ENCODE measurements around the gene USP17L27.
"Not testable (repeated sequence)": the region's sequence is repeated elsewhere in the genome, so short reads cannot be mapped to it uniquely, and the experiment has no call there.

Gene USP17L27, protein sequence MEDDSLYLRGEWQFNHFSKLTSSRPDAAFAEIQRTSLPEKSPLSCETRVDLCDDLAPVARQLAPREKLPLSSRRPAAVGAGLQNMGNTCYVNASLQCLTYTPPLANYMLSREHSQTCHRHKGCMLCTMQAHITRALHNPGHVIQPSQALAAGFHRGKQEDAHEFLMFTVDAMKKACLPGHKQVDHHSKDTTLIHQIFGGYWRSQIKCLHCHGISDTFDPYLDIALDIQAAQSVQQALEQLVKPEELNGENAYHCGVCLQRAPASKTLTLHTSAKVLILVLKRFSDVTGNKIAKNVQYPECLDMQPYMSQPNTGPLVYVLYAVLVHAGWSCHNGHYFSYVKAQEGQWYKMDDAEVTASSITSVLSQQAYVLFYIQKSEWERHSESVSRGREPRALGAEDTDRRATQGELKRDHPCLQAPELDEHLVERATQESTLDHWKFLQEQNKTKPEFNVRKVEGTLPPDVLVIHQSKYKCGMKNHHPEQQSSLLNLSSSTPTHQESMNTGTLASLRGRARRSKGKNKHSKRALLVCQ

GRCh38 chr4:9343848-9344247 lies at the start of gene USP17L27:
Gene USP17L27, plus strand, starts transcription at chr4:9344148. Its CDS starts 0 bp downstream, at chr4:9344148.
- DNase-seq, result not testable (repeated sequence)

GRCh38 chr4:9324191-9324590 lies 19.8 kb upstream of the USP17L27 start:
- not testable (repeated sequence) for DNase-seq

- not testable (repeated sequence) for DNase-seq
Measured at GRCh38 chr4:9324865-9325264, 19.1 kb upstream of the USP17L27 start, which contains the start of gene USP17L24. Gene USP17L24, plus strand, starts transcription at chr4:9325165. Its CDS starts 0 bp downstream, at chr4:9325165.

DNA sequence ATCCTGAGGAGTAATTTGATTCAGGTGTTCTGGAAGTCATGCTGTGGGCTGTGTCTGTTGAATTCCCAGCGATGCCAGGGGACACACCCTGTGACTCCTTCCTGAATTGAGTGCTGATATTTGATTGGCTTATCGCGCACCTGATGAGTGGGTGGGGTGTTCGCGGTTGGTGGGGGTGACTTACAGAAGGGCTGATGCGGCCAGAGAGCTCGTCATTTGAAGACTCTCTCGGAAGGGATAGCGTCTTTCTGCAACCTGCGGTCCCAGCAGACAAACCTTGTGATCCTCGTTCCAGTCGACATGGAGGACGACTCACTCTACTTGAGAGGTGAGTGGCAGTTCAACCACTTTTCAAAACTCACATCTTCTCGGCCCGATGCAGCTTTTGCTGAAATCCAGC lies 14.3 kb upstream of the USP17L27 start, which contains the start of gene USP17L25:
USP17L25 (plus strand) TSS at position 301 of the 400 bp plus-strand sequence; CDS start at position 301, 0 bp downstream.
- DNase-seq, result not testable (repeated sequence)

GRCh38 chr4:9334358-9334757 lies 9.6 kb upstream of the USP17L27 start, which contains the start of gene USP17L26:
Gene USP17L26, plus strand, starts transcription at chr4:9334658. Its CDS starts 0 bp downstream, at chr4:9334658.
- DNase-seq, result not testable (repeated sequence)

DNA sequence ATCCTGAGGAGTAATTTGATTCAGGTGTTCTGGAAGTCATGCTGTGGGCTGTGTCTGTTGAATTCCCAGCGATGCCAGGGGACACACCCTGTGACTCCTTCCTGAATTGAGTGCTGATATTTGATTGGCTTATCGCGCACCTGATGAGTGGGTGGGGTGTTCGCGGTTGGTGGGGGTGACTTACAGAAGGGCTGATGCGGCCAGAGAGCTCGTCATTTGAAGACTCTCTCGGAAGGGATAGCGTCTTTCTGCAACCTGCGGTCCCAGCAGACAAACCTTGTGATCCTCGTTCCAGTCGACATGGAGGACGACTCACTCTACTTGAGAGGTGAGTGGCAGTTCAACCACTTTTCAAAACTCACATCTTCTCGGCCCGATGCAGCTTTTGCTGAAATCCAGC lies 4.8 kb upstream of the USP17L27 start, which contains the start of gene USP17L5:
USP17L5 (plus strand) TSS at position 301 of the 400 bp plus-strand sequence; CDS start at position 301, 0 bp downstream.
- DNase-seq, result not testable (repeated sequence)

DNA sequence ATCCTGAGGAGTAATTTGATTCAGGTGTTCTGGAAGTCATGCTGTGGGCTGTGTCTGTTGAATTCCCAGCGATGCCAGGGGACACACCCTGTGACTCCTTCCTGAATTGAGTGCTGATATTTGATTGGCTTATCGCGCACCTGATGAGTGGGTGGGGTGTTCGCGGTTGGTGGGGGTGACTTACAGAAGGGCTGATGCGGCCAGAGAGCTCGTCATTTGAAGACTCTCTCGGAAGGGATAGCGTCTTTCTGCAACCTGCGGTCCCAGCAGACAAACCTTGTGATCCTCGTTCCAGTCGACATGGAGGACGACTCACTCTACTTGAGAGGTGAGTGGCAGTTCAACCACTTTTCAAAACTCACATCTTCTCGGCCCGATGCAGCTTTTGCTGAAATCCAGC lies 4.6 kb downstream of the USP17L27 start, which contains the start of gene USP17L28:
USP17L28 (plus strand) TSS at position 301 of the 400 bp plus-strand sequence; CDS start at position 301, 0 bp downstream.
- not testable (repeated sequence) for DNase-seq

DNA sequence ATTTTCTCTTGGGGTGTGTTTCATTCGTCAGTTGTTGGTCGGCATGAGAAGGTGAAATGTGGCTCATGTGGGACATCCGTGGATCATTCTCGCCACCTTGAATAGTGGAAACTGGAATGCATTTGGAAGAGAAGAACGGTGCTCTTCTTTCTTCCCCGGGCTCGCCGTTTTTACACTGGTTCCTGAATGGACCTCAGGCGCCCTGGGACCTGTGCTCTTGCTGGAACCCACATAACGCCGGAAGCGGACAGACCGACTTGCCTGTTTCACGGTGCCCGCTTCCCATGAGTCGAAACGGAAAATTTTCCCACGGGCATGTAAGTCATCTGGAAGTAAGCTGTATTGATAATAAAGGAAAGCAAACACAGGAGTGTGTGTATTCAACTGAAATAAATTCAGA lies 6.9 kb downstream of the USP17L27 start:
- DNase-seq, result not testable (repeated sequence)

GRCh38 chr4:9353338-9353737 lies 9.4 kb downstream of the USP17L27 start, which contains the start of gene USP17L29:
Gene USP17L29, plus strand, starts transcription at chr4:9353638. Its CDS starts 0 bp downstream, at chr4:9353638.
- not testable (repeated sequence) for DNase-seq

GRCh38 chr4:9362829-9363228 lies 18.9 kb downstream of the USP17L27 start, which contains the start of gene USP17L30:
Gene USP17L30, plus strand, starts transcription at chr4:9363129. Its CDS starts 0 bp downstream, at chr4:9363129.
- DNase-seq, result not testable (repeated sequence)

- not testable (repeated sequence) for DNase-seq
Measured at GRCh38 chr4:9379881-9380280, 35.9 kb downstream of the USP17L27 start.

- DNase-seq, result not testable (repeated sequence)
Measured at GRCh38 chr4:9381012-9381534, 37.1 kb downstream of the USP17L27 start.

GRCh38 chr4:9384126-9384525 lies 40.2 kb downstream of the USP17L27 start:
- no peak for DNase-seq

DNA sequence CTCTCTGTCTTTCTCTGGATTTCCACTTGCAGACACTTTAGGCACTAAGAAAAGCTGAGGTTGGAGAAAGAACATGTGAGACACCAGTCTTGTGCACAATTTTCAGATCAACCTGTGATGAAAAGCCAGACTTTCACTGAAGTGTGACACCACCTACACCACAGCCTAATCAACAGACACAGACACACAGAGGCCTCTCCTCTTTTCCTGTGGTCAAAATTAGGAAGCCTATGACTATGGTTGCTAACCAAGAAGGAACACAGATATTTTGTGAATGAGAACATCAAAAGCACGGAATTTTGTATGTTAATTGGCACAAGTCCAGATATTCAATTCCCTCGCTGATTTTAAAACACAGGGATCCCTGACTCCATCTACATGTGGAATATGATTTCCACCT lies 45.1 kb downstream of the USP17L27 start:
- DNase-seq, result not testable (repeated sequence)
